DLD1 (cell line): ENCODE results near the gene SLC16A6.
"Not testable (repeated sequence)": the region's sequence is repeated elsewhere in the genome, so short reads cannot be mapped to it uniquely, and the experiment has no call there.

Experiments
- in situ Hi-C: cut with HindIII; loops from 2 replicates; pipeline ENCODE4 v1.10.0; 2017; ENCODE audit warnings: low sequenced_read_pairs

Gene SLC16A6

DNA sequence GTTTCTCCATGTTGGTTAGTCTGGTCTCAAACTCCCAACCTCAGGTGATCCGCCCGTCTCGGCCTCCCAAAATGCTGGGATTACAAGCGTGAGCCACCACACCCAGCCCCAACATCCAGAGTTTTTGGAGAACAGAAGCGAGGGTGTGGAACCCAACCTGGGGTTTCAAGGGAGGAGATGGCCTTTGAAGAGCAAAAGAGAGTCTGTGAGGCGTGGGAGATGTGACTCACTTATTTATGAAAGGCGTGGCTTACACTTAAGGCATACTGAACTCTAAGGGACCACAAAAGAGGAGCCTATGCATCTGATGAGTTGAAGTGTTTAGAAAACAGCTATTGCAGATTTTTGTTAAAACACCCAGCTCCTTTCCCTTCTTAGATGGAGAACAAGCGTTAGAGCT lies 19.2 kb upstream of the SLC16A6 start:
- in situ Hi-C loops: no loop called here

DNA sequence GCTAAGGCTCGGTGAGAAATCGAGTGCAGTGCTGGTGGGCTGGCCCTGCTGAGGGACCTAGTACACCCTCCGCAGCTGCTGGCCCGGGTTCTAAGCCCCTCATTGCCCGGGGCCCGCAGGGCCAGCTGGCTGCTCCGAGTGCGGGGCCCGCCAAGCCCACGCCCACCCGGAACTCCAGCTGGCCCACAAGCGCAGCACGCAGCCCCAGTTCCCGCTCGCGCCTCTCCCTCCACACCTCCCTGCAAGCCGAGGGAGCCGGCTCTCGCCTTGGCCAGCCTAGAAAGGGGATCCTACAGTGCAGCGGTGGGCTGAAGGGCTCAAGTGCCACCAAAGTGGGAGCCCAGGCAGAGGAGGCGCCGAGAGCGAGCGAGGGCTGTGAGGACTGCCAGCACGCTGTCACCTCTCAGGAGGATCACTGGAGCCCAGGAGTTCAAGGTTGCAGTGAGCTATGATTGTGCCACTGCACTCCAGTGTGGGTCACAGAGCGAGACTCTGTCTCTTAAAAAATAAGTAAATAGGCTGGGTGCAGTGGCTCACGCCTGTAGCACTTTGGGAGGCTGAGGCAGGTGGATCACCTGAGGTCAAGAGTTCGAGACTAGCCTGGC lies 18.2 kb upstream of the SLC16A6 start:
- in situ Hi-C loops: not testable (repeated sequence)

DNA sequence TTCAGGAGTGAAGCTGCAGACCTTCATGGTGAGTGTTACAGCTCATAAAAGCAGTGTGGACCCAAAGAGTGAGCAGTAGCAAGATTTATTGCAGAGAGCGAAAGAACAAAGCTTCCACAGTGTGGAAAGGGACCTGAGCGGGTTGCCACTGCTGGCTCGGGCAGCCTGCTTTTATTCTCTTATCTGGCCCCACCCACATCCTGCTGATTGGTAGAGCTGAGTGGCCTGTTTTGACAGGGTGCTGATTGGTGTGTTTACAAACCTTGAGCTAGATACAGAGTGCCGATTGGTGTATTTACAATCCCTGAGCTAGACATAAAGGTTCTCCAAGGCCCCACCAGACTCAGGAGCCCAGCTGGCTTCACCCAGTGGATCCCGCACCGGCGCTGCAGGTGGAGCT lies 17.6 kb upstream of the SLC16A6 start:
- in situ Hi-C loops: not testable (repeated sequence)

DNA sequence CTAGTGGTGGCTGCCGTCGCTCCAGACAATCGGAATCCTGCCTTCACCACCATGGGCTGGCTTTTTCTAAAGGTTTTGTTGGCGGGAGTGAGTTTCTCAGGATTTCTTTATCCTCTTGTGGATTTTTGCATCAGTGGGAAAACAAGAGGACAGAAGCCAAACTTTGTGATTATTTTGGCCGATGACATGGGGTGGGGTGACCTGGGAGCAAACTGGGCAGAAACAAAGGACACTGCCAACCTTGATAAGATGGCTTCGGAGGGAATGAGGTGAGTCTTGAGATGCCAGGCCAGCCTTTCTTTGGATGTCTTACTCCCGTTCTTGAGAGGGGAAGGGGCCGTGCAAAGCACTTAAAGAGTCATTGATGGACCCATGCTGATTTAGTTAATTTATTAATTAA lies 16.5 kb upstream of the SLC16A6 start:
- in situ Hi-C loops: no loop called here

DNA sequence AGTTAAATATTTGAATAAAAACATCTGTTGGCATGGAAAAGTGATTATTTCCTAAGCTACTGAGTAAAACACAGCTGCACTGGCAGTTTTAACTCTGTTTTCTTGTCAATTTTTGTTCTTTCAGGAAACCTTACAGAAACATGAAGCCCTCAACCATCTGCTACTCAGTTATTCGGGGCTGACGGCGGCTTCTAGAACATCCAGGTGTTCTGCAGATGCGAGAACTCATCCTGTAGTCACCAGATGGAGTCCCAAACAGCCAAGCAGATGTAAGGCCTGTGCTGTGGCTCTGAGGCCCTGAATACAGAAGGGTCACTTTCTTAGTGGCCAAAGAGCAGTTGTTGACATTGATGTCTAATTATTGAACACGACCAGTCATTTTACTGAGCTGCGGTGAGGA lies 15.9 kb upstream of the SLC16A6 start:
- in situ Hi-C loops: no loop called here

DNA sequence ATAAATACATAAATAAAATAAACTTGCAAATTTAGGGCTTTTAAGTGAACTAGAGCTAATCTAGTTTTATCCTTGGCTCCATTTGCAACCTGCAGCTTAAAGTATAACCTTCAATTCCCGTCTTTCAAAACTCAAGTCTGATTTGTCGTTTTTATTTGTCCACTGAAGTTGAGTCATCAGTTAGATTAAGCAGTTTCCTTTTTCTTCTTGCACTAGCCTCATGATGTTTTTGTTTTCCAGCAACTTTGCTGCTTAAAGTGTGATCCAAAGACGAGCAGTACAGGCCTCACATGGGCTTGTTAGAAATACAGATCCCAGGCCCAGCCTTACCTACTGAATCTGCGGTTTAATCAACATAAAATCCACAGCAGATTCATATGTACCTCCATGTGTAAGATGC lies 14.2 kb upstream of the SLC16A6 start:
- in situ Hi-C loops: no loop called here

DNA sequence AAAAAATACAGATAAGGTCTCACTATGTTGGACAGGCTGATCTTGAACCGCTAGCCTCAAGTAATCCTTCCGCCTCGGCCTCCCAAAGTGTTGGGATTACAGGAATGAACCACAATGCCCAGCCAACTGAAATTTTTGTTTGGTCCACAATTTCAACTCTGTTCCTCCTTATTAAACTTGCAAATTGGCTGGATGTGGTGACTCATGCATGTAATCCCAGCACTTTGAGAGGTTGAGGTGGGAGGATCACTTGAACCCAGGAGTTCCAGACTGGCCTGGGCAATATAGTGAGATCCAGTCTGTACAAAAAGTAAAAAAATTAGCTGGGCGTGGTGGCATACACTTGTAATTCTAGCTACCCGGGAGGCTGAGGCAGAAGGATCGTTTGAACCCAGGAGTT lies 13.8 kb upstream of the SLC16A6 start:
- in situ Hi-C loops: no loop called here

DNA sequence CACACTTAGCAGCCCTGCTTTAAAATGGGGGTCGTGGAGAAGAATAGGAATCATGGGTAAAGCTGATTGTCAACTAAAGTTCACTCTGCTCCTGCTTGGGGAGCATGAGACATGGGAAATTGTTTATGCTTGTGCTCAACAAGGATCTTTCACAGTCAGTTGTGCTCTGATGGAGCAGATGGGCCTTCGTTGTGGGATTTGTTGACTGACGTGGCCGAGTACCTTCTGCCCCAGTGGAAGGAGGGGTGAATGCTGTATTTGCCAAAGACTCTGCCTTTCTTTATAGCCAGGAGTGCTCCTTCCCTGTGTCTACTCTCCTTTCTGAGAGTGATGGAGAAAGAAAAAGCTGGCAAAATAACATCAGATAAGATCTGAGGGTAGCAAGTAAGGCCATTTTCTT lies 11.7 kb upstream of the SLC16A6 start:
- in situ Hi-C loops: no loop called here

DNA sequence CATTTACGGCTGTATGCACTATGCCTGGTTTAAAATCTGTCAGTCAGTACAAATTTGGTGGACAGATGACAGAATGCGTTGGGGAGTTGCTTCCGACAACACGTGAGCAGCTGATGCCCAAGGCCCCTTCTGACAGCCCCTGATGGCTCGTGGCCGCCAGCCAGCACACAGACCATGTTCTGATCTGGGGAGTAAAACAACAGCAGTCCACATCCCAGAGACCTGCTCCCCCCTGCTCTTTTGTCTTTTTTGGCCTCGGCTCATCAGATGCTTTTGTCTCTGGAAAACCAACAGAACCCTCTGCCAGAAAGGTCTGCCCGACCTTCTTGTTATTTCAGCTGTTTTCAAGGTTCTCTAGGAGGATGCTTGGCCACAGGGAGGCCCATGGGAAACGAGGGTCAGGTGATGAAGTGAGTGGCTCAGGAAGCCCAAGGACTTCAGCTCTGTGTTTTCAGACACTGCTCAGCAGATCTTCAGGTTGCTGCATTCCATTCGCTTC lies 11.2 kb upstream of the SLC16A6 start:
- in situ Hi-C loops: no loop called here

DNA sequence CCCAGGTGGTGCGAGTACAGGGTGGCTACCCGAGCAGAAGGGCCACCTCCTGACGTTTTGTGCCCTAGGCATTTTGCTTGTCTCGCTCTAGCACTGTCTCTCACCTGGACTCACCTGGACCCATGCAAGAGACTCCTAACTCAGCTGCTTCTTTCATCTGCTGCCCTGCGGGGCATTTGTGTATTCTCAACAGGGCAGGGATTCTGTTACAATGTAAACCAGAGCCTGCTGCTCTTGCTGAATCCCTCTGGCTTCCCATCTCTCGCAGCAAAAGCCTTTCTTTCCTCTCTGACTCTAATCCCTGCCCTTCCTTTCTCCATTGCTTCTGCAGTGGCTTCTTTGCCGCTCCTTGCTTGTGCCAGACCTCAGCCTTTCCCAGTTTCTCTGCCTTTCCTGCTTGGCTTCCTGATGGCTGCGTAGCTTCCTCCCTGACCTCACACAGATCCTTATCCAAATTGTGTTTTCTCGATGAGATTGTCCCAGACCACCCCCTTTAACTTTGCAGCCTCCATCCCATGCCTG lies 10.6 kb upstream of the SLC16A6 start:
- in situ Hi-C loops: no loop called here

DNA sequence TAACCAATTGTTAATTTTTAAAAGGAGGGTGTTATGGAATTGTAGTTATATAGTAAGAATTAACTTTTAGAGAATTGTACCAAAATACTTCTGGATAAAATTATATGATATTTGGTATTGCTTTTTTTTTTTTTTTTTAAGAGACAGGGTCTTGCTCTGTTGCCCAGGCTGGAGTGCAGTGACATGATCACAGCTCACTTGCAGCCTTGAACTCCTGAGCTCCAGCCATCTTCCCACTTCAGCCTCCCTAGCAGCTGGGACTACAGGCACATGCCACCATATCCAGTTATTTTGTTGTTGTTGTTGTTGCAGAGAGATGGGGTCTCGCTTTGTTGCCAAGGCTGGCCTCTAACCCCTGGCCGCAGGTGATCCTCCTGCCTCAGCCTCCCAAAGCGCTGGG lies 8.9 kb upstream of the SLC16A6 start:
- in situ Hi-C loops: no loop called here

DNA sequence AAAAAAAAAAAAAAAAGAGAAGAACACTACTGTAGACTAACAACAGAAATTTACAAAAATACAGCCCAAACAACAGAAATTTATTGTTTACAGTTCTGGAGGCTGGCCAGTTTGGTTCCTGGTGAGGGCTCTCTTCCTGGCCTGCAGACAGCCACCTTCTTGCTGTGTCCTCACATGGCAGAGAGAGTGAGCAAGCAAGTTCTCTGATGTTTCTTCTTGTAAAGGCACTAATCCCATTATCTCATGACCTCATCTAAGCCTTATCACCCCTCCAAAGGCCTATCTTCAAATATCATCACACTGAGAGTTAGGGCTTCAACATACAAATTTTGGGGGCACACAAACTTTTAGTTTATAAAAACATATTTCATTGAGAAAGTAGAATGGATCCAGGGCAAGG lies 7.7 kb upstream of the SLC16A6 start:
- in situ Hi-C loops: no loop called here

DNA sequence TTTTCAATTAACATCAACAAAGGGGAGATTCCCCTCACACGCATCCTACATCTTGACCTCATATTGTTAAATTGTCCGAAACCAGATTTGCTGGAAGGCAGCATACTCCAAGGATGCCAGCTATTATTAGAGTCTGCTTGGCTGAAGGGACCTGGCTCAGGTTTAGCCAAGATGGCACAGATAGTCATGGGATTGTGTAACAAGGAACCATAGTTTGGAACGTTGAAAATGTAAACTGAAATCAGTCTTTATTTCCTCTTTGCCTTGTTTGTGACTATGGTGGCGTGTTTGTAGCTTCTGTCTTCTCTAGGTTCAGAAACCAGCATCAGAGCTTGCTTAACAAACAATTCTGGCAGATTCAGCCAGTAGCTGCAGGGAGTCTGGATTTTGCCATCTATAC lies 6.3 kb upstream of the SLC16A6 start:
- in situ Hi-C loops: no loop called here

DNA sequence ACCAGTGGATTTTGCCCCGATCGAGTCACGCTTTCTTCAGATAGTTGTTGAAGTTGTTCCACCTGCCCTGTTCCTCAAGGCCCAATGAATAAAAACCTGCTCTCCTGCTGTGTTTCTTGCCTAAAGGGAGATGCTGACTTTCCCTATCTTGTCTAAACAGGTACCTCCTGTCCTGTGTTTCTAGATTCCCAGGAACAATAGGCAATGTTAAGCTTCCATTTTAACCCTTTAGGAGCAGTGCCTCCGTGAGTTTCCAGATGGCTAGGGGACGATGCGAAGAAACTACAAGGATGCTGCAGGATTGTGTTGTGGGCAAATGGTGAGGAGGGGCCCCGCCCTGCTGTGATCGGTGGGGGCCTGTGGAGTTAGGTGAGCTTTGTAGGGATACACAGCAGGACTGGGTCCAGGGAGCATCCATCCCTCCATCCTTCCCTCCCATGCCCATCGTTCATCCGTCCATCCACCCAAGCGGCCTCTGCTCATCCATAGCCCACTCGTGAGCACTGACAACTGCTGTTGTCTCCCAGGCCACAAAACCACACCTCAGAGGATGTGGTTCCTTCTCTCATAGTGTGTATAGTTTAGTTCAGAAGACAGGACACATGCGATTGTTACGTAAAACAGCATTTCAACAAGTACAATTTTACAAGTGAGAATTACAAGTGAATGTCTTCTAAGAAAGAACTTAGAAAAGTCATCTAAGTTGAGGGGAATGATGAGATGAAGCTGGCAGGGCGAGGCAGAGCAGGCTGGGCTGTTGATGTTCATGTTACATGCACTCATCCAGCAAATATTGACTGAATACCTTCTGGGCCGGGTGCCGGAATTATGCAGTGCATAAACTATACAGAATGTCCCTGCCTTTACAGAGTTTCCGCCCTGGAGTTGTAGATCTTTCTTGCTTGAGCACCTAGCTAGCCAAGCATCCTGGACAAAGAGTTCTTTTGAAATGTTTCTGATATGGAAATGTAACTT lies 5.6 kb upstream of the SLC16A6 start:
- in situ Hi-C loops: no loop called here

DNA sequence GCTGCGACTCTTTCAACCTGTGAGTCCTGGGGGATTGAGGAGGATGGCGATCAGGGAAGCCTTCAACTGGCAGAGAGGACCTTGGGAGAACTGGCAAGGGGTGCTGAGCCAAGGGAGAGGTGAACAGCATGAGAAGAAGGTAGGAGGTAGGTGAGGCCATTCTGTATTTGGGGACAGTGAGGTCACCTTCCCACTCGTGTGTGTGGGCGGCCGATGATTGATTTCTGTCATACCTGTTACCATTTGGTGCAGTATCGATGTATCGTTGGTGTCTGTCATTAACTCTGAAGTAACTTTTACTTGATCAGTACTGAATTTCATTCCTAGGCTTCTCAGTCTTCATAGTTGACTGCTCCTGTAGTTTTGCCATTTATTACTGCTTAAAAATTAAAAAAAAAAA lies 4.2 kb upstream of the SLC16A6 start:
- in situ Hi-C loops: no loop called here

DNA sequence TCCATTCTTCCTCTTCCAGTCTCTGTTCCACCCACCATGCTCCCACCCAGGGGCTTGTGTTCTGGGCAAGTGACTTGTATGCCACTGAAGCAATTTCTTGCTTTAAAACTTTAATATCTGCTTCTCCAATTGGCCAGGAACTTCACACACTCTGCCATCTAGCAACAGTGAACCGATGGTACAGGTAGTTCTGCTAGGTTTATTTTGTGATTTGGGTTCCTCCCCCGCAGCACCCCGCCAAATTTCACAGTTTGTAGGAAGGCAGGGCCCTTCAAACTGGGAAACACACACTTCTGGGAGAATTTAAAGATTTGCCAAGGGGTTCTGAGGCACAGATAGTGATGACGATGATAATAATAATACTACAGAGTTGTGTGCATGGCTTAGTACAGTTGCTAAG lies 3.7 kb upstream of the SLC16A6 start:
- in situ Hi-C loops: no loop called here

DNA sequence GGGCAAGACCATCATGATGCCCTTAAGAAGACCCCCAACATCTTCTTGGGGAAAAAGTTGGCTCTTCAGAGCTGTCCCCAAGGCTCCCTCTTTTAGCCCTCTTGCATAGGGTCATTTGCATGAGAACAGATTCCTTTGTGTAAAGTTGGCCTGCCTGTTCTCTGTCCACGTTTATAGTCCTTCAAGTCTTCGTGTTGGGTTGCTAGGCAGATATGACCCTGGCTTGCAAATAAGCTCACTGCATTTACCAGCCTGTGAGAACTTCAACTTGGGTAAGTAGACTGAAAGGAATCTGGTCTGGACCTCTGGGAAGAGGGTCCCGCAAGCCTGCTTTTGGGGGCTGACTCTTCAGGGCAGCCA lies 3.2 kb upstream of the SLC16A6 start:
- in situ Hi-C loops: no loop called here

DNA sequence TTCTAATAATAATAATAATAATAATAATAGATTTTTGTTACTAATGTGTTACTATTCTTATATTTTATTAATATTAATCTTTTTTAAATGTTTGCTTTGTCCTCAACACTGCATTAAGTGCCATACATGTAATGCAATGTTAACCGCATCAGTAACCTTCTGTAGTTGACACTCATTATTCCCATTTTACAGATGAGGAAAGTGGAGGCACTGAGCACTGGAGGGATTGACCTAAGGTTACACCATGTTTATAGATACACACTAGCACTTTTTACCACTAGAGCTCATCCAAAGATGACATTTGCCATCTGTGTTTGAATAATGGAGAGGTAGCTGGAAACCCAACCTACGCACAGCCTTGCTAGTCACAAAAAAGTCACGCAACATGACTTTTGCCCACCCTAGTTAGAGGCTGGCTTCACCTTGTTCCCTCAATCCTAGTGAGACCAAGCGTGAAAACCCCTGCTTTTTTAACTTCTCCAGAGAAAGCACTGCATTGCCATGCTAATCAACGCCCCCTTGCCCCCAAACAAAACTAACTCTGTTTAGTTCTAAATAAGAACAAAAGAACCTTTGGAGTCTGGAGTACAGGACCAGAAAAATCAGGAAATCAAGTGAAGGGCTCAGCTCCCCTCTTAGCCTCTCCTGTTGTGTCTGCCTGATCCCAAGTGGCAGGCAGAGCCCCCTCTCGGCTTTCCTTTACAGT lies 2.7 kb upstream of the SLC16A6 start:
- in situ Hi-C loops: no loop called here

DNA sequence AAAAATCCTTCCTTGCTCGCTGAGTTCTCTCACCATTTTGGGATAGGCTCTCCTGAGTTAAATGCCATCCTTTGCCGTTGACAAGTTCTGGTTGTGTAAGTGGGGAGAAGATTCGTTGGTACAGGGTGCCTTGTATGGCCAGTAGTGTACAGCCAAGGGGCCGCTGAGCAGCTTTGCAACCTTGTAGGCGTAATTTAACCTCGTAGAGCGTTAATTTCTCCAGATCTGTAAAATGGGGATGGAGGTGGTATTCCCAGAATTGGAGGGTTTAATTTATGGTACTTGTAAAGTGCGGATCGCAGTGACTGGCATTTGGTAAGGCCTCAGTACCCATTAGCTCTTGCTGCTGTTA lies 1.7 kb upstream of the SLC16A6 start:
- in situ Hi-C loops: no loop called here

DNA sequence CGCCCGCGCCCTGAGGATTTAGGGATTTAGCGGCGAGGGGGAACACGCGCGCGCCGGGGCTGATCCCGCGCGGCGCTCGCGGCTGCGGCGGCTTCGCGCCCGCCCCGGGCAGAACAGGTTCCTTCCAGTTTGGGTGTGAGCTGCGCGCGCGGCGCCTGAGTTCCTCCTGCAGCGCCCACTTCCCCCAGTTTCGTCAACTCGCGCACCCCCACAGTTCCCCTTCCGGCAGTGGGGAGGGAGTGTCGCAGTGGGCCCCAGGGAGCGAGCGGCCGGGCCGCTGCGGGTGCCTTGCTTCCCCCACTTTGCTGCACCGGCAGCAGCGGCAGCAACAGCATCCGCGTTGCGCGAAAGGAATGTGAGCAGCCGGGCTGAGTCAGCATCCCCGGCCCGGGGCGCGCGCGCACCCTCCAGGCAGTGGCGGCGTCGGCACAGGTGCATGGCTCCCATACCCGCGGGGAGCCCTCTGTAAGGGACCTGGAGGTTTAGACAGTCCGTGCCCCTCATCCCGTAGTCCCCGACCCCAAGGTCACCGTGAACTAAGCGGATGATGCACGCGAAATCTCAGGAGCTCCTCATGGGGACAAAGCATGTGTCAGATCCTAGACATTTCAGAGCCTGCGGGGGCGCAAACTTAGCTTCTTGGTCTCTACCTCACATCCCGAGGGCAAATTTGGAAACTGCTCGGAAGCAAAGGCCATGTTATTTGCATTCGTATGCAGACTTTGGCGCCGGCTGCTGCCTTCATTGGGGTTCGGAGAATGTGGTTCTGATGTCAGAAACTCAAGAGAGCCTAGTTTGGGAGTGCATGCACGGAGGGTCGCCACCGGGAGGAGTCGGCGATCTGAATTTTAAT lies 1.1 kb upstream of the SLC16A6 start:
- in situ Hi-C loops: no loop called here
